OCI-LY3 (cell line): ENCODE data around the gene TGFB1.
A peak's percentile ranks its signal among the peaks of the same experiment; 100 is the strongest.
"Not testable (repeated sequence)": the region's sequence is repeated elsewhere in the genome, so short reads cannot be mapped to it uniquely, and the experiment has no call there.

ENCODE experiments used
- H2AFZ ChIP-seq: fragments of 200-600, 300-600 bp; shearing (Covaris generic); 2 replicates; pipeline ENCODE4 v1.6.0; 2014; ENCODE audit warnings: antibody characterized with exemption, low read depth, low read length
- H3K27ac ChIP-seq: fragments of 200-600, 300-600 bp; sonication (generic); 2 replicates; pipeline ENCODE4 v1.5.1; 2014; ENCODE audit warnings: mild to moderate bottlenecking, low read length, moderate library complexity, mixed read lengths
- H3K27me3 ChIP-seq: fragments of 200-600, 300-600 bp; sonication (generic); 2 replicates; pipeline ENCODE4 v1.6.1; 2014; ENCODE audit warnings: low read depth, low read length, mixed read lengths
- H3K36me3 ChIP-seq: fragments of 200-600, 300-600 bp; sonication (generic); replicated peaks from 2 replicates; pipeline ENCODE3; 2014; ENCODE audit warnings: low read depth, low read length, mixed read lengths
- H3K4me1 ChIP-seq: fragments of 300-600, 200-600 bp; sonication (generic); 2 replicates; pipeline ENCODE4 v1.6.1; 2014; ENCODE audit warnings: low read length, mixed read lengths
- H3K4me2 ChIP-seq: fragments of 200-600, 300-600 bp; sonication (generic); 2 replicates; pipeline ENCODE4 v1.6.1; 2014; ENCODE audit warnings: low read length, mixed read lengths
- H3K4me3 ChIP-seq: fragments of 300-600, 200-600 bp; sonication (generic); 2 replicates; pipeline ENCODE4 v1.5.1; 2014; ENCODE audit warnings: antibody characterized with exemption, mild to moderate bottlenecking, low read length, moderate library complexity
- H3K79me2 ChIP-seq: fragments of 300-600, 200-600 bp; shearing (Covaris generic); 2 replicates; pipeline ENCODE4 v1.6.1; 2014; ENCODE audit warnings: mild to moderate bottlenecking, low read length, mixed read lengths
- H3K9ac ChIP-seq: fragments of 300-600, 200-600 bp; shearing (Covaris generic); 2 replicates; pipeline ENCODE4 v1.6.0; 2014; ENCODE audit warnings: mild to moderate bottlenecking, low read length, moderate library complexity
- H3K9me3 ChIP-seq: fragments of 200-600, 300-600 bp; shearing (Covaris generic); 2 replicates; pipeline ENCODE4 v1.6.1; 2014; ENCODE audit warnings: low read length, mixed read lengths; ENCODE audit not compliant: insufficient read depth
- H4K20me1 ChIP-seq: fragments of 200-600, 300-600 bp; sonication (generic); 2 replicates; pipeline ENCODE4 v1.6.1; 2016; ENCODE audit warnings: low read length, mixed read lengths; ENCODE audit not compliant: insufficient read depth
- EZH2phosphoT487 ChIP-seq: fragments of 200-600 bp; shearing (Covaris generic); IDR thresholded peaks from 2 replicates; pipeline ENCODE4 v1.6.1; 2018; ENCODE audit warnings: antibody characterized with exemption, mixed run types, low read depth
- TF ChIP-seq, protein P1 (sequence below): fragments of 200-600, 300-600 bp; sonication (generic); IDR thresholded peaks from 2 replicates; pipeline ENCODE4 v1.5.1; 2014; ENCODE audit warnings: antibody characterized with exemption, low read length, low read depth

TGFB1 gene

DNA sequence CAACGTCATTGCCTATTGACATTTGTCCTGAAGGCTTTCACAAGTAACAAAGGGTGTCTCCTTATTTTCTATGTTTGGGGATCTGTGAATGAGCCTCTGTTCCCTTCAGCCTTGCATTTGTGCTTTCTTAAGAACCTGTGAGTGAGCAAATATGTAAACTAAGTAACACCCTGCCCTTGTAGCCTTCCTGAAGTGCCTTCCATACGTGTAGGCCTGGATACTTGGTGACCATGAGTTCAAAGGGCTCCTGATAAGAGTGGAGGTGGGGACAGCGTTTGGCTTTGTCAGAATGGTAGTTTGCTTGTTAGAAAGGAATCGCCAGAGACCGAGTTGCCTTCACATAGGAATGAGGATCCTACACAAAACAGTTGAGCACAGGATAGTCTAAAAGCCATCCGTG lies 58.2 kb downstream of the TGFB1 start:
- no peak for TF ChIP-seq EZH2phosphoT487
- TF ChIP-seq, protein P1, sequence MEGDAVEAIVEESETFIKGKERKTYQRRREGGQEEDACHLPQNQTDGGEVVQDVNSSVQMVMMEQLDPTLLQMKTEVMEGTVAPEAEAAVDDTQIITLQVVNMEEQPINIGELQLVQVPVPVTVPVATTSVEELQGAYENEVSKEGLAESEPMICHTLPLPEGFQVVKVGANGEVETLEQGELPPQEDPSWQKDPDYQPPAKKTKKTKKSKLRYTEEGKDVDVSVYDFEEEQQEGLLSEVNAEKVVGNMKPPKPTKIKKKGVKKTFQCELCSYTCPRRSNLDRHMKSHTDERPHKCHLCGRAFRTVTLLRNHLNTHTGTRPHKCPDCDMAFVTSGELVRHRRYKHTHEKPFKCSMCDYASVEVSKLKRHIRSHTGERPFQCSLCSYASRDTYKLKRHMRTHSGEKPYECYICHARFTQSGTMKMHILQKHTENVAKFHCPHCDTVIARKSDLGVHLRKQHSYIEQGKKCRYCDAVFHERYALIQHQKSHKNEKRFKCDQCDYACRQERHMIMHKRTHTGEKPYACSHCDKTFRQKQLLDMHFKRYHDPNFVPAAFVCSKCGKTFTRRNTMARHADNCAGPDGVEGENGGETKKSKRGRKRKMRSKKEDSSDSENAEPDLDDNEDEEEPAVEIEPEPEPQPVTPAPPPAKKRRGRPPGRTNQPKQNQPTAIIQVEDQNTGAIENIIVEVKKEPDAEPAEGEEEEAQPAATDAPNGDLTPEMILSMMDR, result no peak
- H3K9ac ChIP-seq, result no peak overlapping the region
- no peaks in the 10 kb centered on the region for H4K20me1 ChIP-seq
- peak overlapping the region; percentile 91; the same call in 1 of the 2 replicates for H3K27ac ChIP-seq
- H3K36me3 ChIP-seq, result peaks cover 93% of the 10 kb centered on the region
- peaks cover 43% of the 10 kb centered on the region for H3K79me2 ChIP-seq
- no peak overlapping the region for H3K4me3 ChIP-seq
- peaks cover 42% of the 10 kb centered on the region for H3K4me1 ChIP-seq
- no peaks in the 10 kb centered on the region for H3K9me3 ChIP-seq
- H2AFZ ChIP-seq, result no peak overlapping the region
- no peaks in the 10 kb centered on the region for H3K27me3 ChIP-seq
- no peak overlapping the region for H3K4me2 ChIP-seq

DNA sequence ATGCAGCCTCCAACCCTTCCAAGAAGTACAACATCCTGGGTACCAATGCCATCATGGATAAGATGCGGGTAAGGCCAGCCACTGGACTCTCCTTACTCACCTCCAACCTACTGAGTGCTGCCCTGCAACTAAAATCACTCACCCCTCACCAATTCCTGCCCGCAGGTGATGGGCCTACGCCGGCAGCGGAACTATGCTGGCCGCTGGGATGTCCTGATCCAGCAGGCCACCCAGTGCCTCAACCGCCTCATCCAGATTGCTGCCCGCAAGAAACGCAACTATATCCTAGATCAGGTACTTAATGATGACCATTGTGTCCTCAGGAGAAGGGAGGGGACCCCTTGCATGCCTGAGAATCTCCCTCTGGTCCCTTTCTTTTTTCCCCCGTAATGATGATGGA lies 59.3 kb downstream of the TGFB1 start:
- H4K20me1 ChIP-seq, result peaks cover 1% of the 10 kb centered on the region; the same call in 1 of the 2 replicates
- TF ChIP-seq, protein P1, result no peak
- no peak for TF ChIP-seq EZH2phosphoT487
- H3K79me2 ChIP-seq, result peaks cover 36% of the 10 kb centered on the region
- H3K4me3 ChIP-seq, result no peak overlapping the region
- no peak overlapping the region for H3K9ac ChIP-seq
- H3K27me3 ChIP-seq, result no peaks in the 10 kb centered on the region
- peaks cover 91% of the 10 kb centered on the region for H3K36me3 ChIP-seq
- H3K9me3 ChIP-seq, result no peaks in the 10 kb centered on the region
- no peak overlapping the region for H2AFZ ChIP-seq
- H3K4me1 ChIP-seq, result peaks cover 42% of the 10 kb centered on the region
- H3K27ac ChIP-seq, result no peak overlapping the region
- H3K4me2 ChIP-seq, result no peak overlapping the region

DNA sequence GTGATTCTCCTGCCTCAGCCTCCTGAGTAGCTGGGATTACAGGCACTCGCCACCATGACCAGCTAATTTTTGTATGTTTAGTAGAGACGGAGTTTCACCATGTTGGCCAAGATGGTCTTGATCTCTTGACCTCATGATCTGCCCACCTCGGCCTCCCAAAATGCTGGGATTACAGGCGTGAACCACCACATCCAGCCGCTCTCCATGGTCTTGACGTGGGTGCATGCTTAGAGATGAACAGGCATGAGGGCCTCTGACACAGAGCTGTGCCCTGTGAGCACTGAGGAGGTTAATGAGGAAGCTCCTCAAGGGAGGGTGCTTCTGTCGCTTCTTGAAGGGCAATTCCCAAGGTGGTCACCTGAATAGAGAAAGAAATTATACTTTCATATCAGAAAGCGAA lies 63.9 kb downstream of the TGFB1 start:
- not testable (repeated sequence) for H3K27ac ChIP-seq, H3K4me1 ChIP-seq, H2AFZ ChIP-seq, H3K9me3 ChIP-seq, H3K4me2 ChIP-seq, H3K9ac ChIP-seq, H3K27me3 ChIP-seq, H3K4me3 ChIP-seq
- Histone ChIP-seq H4K20me1 (peaks cover 10% of the 10 kb centered on the region; the same call in 1 of the 2 replicates), H3K79me2 (peaks cover 15% of the 10 kb centered on the region), H3K36me3 (peaks cover 83% of the 10 kb centered on the region)

DNA sequence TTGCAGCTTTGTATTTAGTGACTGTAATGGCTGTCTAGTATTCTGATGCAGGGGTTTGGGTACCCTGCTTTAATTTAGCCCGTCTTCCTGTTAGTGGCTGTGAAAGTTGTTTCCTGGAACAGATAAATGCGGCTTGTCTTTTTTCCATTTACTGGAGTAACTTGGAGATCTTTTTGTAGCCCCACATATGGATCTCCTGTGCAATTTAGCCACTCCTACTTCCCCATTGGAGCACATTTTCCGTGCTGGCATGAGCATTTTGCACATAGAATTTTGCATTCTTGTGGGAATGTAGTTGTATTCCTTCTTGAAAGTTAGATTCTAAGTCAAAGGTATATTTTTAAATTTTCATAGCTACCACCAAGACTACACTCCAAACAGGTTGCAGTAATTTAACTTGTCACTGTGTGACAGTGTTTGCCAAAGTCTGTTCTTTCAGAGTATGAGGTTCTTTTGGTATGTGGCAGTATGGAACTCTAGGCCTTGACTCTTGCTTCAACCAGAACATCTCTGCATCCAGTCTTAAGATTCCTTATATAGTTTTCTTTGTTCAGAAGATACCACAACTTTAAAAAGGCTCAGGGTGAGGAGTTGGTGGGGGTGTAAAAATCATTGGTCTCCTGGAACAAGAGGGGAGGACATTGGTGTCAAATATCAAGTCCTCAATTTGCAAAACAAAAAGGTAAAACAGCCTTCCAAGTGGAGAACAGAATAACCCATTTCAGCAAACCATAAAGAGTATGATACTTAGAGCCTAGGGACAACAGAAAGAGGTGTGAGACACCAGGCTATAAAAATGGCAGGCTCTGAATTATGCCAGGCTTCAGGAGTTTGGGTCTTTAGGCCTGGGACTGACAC lies 64.8 kb downstream of the TGFB1 start:
- TF ChIP-seq, protein P1, result no peak
- no peak for TF ChIP-seq EZH2phosphoT487
- peaks cover 15% of the 10 kb centered on the region for H3K79me2 ChIP-seq
- H3K9me3 ChIP-seq, result no peaks in the 10 kb centered on the region
- H3K4me3 ChIP-seq, result no peak overlapping the region
- H3K4me2 ChIP-seq, result no peak overlapping the region
- H3K27me3 ChIP-seq, result no peaks in the 10 kb centered on the region
- no peak overlapping the region for H3K9ac ChIP-seq
- peaks cover 10% of the 10 kb centered on the region; the same call in 1 of the 2 replicates for H4K20me1 ChIP-seq
- H3K27ac ChIP-seq, result no peak overlapping the region
- no peaks in the 10 kb centered on the region for H3K4me1 ChIP-seq
- H2AFZ ChIP-seq, result no peak overlapping the region
- H3K36me3 ChIP-seq, result peaks cover 81% of the 10 kb centered on the region
